PC-3 (cell line): Measurements from ENCODE around the gene STK11.

Source experiments
- CTCF ChIP-seq: fragments of 300-600 bp; sonication (generic); conservative IDR thresholded peaks from 2 replicates; pipeline ENCODE4 v1.5.1; 2017; ENCODE audit warnings: antibody characterized with exemption, low read depth, mild to moderate bottlenecking, low read length
- EZH2 ChIP-seq: fragments of 300-600 bp; sonication (generic); IDR thresholded peaks from one replicate; pipeline ENCODE4 v1.6.1; 2017; ENCODE audit warnings: antibody characterized with exemption, mild to moderate bottlenecking, low read length; ENCODE audit not compliant: unreplicated experiment
- EZH2phosphoT487 ChIP-seq: fragments of 300-600 bp; sonication (generic); IDR thresholded peaks from 2 replicates; pipeline ENCODE4 v1.6.1; 2018; ENCODE audit warnings: mild to moderate bottlenecking, antibody characterized with exemption, low read length, borderline replicate concordance

- TF ChIP-seq CTCF (no peak), EZH2phosphoT487 (no peak), EZH2 (no peak)
Observed at GRCh38 chr19:1236576-1236975, 31.0 kb downstream of the STK11 start.
